Fibroblast of pulmonary artery (primary cell): Measurements from ENCODE around the gene MMP15.

ENCODE experiments used
- DNase-seq: peaks from one replicate; pipeline ENCODE4 v3.0.0-alpha.2; 2010; ENCODE audit warnings: low read depth
- H3K4me3 ChIP-seq: replicated peaks from 2 replicates; pipeline ENCODE4 v1.5.1; 2011; ENCODE audit warnings: low read depth, mild to moderate bottlenecking, control low read depth, low read length, moderate library complexity
- TF ChIP-seq, protein P1 (sequence below): IDR thresholded peaks from 2 replicates; pipeline ENCODE4 v1.5.1; 2011; ENCODE audit warnings: mild to moderate bottlenecking, control low read depth, low read length, inconsistent platforms; ENCODE audit errors: missing control alignments

MMP15 gene

DNA sequence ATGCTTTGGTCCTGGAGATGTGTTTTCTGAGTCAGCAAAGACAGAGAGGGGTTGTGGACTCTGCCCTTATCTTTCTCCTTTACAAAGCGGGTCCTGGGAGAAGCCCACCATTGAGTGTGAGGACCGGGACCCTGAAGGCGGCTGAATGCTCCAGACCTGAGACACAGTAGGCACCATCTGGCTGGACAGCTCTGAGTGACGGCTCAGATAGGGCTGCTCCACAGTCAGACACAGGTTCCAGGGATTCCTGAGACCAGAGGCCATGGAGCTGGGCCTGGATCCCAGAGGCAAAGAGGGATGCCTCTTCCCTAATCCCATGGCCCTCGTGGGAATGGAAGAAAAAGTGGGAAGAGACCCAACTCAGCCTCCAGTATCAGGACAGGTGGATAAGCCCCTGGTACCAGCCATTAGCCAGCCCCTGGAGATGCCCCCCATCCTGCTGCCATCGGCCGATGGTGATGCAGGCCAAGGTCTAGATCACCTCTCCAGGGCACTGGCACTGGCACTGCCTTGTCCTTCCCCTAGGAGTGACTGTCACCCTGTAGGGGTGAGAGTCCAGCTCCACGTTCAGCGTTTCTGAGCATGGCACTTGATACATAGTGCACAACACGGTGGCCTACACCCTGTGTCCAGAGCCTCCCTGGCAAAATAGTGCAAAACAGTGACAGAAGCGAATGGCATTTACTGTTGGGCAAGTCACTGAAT, 4.7 kb downstream of the MMP15 start:
- no peak for DNase-seq
- H3K4me3 ChIP-seq, result no peak overlapping the region
- TF ChIP-seq, protein P1, sequence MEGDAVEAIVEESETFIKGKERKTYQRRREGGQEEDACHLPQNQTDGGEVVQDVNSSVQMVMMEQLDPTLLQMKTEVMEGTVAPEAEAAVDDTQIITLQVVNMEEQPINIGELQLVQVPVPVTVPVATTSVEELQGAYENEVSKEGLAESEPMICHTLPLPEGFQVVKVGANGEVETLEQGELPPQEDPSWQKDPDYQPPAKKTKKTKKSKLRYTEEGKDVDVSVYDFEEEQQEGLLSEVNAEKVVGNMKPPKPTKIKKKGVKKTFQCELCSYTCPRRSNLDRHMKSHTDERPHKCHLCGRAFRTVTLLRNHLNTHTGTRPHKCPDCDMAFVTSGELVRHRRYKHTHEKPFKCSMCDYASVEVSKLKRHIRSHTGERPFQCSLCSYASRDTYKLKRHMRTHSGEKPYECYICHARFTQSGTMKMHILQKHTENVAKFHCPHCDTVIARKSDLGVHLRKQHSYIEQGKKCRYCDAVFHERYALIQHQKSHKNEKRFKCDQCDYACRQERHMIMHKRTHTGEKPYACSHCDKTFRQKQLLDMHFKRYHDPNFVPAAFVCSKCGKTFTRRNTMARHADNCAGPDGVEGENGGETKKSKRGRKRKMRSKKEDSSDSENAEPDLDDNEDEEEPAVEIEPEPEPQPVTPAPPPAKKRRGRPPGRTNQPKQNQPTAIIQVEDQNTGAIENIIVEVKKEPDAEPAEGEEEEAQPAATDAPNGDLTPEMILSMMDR, result no peak

DNA sequence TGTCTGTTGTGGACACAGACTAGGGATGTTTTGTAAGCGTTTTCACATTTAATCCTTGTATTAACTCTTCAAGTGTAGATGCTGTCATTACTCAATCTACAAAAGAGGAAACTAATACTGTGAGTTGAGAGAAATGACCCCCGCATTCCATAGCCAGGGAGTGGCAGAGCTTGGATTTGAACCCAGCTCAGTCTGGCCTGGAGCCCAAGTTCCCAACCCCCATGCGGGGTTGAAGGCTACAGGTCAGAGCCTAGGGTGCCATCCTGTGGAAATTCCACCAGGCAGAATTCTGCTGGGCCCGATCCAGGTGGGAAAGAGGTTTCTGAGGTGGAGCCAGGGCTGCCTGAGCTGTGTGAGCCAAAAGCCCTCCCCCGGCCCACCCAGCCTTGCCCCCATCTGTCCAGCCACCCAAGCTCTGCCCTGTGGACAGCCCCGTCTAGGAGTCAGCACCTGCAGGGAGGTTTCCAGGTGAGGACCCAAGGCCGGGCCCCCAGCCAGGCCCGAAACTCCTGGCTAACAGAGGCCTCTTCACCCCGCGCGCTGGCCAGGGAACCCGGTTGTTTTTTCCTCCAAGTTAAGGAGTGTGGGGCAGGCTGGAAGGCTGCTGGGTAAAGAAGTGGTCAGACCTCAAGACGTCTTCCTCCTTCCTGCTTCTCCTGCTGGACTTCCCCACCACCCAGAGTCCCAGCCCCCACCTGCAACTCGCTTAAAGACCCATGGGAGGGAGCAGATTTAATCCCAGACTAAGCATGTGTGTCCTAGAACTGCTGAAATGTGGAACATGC, 5.7 kb downstream of the MMP15 start:
- TF ChIP-seq, protein P1, result no peak
- DNase-seq, result no peak
- H3K4me3 ChIP-seq, result no peak overlapping the region

DNA sequence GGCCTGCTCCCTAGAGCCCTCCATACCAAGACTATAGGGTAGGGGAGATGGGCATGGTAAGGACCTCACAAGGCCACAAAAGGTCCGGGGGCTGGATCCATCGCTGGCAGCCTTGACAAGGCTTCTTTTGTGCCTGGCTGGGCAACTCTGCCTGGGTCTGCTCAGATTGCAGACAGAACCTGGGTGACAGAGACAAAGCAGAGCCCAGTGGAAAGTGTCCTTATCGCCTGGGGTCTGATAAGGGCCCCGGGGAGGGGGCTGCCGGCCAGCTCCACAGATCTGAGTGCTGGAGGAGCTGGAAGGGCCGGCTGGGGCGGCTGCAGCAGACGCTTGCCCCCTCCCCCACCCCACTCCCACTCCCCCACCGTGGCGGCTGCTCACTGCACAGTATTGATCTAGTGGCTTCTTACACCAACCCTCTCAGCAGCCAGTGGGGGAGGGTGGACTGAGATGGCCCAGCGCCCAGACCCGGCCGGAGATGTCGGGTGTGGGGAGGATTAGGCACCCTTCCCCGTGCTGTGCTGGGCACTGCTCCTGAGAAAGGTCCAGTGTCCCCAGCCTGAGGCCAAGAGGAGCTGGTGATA, 7.2 kb downstream of the MMP15 start:
- TF ChIP-seq, protein P1, result no peak
- H3K4me3 ChIP-seq, result no peak overlapping the region
- DNase-seq, result no peak

DNA sequence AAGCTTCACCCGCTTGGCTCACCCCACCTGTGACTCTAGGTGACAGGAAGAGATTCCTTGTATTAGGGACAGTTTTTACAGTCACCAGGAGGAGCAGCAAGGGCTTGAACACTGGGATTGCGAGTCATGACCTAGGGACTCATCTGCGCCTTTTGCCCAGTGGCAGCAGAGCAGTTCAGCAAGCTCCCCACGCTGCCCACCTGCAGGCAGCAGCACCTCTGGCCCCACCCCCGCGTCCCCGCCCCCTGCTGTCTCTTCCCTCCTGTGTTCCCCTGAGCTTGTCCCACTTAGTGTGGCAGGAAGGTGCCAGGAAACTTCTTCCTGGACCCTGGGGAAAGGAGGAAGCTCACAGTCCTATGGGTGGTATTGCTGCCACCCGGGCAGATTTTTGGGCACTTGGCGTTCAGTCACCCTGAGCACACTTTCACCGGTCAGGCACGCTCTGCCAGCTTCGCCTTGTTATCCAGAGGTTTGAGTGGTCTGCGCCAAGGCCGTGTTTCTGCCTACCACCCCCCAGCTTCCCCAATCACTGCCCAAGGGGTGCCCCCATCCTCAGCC, 8.7 kb downstream of the MMP15 start:
- TF ChIP-seq, protein P1, result no peak
- no peak for DNase-seq
- H3K4me3 ChIP-seq, result no peak overlapping the region

DNA sequence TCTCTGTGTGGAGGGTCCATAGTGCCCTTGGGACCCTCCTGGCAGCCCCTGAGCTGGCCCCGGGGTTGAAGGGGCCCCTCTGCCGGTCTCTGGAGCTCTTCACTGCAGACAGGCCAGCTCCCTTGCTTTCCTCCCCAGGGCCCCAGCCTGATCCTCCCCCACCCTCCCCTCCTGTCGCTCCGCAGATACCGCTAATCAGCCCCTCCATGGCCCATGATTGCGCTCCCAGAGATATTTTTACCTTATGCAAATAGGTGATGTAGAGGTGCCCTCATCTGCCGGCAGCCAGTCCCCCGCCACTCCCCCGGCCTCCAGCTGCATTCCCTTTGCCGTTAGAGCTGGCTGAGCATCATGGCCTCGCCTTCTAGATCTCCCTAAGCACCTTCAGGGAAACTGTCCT, 9.2 kb downstream of the MMP15 start:
- no peak overlapping the region for H3K4me3 ChIP-seq
- DNase-seq, result no peak
- TF ChIP-seq, protein P1, result no peak

DNA sequence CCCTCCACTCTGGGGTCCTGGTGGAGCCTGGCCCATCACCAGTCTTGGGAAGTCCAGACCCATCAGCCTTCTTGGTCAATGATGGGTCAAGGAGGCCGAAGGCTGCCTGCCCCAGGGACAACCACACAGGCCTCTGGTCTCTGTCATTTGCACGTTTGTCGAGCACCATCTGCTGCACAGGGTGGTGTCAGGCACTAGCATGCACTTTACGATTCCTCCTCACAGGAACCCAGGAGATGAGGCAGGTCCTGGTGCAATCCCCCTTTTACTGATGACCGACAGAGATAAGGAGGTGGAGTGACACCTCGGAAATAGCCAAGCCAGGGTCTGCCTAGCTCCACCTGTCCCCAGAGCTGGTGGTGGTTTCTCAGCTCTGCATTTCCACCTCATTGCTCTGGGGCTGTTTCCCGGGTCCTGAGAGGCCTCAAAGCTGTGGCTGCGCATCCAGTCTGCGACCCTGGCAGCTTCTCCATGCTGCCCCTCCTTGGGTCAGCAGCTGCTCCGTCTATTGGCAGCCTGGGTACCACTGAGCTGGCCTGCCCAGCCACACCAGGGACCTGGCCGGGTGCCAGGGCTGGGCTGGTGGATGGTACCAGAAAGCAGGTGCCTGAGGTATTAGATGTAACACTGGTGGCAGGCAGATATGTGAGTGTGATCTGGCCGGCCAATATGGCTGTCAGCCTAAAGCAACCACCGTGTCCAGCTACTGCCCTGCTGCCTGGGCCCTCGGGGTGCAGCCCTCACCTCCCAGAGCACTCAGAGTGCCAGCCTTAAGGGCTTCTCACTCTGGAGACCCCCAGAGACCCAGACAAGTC, 10.0 kb downstream of the MMP15 start:
- TF ChIP-seq, protein P1, result no peak
- H3K4me3 ChIP-seq, result no peak overlapping the region
- no peak for DNase-seq
